Stromal cell of bone marrow (primary cell): ENCODE measurements around the gene CACNB2.

Experiments used
- DNase-seq: peaks from one replicate; pipeline ENCODE4 v3.0.0-alpha.2; 2012; ENCODE audit warnings: low read depth

CACNB2 gene

DNA sequence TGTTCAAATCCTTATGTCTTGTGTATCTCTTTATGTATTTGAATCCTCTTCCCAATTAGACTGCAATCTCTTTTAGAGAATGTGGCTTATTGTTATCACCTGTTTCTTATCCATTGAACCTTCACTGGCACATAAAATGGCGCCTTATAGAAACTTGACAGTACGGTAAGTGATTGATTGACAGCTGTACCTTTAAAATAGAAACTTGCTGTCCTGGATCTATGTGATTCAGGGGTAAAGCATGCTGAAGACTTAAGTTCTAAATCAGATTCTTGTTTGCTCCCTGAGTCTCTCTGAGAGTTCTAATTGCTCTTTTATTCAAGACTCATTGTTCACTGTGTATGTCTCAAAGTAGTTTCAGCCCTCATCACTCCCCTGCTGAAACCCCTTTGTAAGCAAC is 91.3 kb downstream of the CACNB2 start:
- DNase-seq, result no peak

DNA sequence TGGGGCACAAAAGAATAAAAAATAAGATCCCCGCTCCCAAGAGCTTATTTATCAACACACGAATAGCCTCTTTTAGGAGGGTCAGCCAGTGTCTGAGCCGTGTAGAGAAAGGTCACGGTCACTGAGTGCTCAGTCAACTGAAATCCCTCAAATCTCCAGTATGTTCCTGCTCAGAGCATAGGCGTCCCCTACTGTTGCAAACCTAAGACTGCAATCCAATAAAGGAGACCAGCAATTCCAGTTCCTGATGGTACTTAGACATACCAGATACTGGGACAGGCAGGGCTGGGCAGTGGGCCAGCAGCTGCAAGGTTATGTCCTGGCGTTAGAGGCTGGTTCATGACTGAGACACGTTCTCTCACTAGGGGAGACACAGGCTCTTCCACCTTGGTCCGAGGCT is 93.6 kb downstream of the CACNB2 start:
- DNase-seq, result no peak

DNA sequence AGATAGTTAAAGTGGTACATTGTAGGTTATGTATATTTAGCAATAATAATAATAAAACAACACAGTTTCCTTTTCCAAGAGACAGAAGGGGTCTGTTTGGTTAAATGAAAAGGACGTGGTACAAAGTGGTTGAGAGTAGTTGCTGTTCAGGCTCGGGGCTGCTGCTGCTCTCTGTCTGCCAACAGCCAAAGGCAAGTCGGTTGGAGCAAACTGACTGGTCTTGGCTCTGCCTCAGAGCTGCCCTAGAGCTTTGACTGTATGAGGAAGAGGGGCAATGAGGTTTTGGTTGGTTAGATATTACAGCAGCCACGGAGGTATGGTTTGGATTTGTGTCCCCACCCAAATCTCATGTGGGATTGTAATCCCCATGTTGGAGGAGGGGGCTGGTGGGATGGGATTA is 95.3 kb downstream of the CACNB2 start:
- DNase-seq, result no peak

DNA sequence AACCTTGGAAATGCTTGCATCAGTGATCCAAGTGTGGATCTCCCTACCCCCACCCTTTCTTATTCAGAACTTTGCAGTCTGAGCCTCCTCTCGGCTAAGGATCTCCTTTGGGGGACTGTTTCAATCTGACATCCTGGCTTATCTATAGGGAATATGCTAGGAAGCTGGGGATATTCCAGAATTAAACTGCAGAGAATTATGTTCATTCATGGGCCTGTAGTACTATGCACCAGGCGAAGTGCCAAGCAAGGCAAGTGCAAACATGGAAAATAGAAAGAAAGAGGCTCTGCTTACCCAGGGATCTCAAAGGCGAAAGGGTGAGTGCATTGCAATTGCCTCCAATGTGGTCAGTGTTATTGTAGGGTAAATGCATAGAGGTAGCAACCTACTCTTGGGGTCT is 96.5 kb downstream of the CACNB2 start:
- DNase-seq, result no peak

DNA sequence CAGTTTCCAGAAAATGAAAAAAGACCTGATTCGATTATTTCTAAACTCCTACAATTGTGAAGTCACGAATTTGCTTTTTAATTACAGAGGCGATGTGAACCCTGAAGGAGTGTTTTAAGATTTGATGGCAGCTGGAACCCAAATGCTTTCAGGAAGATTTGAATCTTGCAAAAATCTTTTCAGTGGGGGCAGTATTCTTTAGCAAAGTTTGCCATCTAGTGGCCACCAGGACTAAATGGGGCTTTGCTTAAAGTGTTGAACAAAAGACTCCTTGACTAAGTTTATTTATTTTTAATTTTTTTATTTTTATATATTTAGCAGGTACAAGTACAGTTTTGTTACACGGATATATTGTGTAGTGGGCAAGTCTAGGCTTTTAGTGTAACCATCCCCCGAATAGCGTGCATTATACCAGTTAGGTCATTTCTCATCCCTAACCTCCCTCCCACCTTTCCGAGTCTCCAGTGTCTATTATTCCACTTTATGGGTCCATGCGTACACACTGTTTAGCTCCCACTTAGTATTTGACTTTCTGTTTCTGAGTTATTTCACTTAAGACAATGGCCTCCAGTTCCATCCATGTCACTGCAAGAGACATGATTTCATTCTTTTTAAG is 98.8 kb downstream of the CACNB2 start:
- no peak for DNase-seq

DNA sequence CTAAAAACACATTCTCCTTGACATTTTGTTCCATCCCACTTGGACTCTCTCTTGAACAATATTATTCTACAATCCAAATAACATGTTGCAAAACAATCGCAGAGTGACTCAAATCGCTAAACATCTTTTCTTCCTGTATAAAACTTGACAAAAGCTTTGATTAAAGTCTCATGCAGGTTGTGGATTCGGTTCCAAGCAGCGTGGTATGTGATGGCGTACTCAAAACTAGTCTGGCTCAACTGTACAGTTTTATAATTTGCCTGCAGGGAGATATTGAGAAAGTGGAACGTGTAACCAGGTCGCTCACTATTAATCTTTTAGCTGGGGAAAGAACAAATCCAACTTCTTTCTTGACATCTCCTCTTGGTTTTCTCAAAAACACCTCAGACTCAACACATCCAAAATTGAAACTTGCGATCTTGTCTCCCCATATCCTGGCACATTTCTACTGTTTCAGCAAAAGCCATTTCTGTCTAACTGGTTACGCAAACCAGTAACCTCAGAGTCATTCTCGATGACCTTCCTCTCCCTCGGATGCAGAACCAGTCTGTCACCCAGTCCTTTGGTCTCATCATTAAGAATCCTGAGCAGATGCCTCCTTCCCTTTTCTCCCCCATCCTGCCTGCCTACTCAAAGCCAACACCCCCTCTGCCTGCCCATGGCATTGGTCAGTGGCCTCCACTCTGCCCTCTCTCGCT is 100.1 kb downstream of the CACNB2 start:
- no peak for DNase-seq

DNA sequence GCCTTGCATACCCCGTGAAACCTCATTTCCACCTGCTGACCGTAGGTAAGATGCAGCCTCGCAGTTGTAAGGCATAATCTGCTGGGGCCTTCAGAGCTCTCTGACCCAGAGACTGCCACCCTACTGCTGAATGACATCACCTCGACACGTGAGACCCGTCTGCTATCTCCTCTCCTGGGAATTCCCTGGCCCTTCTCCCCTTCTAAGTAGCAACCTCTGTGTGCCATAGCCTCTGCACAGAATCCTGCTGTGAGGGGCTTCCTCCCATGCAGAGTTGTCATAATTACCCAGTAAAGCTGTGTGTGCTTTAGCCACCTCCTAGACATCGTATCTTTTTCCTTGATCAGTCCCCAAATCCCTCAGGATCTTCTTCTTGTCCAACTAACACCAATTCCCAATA is 106.7 kb downstream of the CACNB2 start:
- DNase-seq, result no peak

DNA sequence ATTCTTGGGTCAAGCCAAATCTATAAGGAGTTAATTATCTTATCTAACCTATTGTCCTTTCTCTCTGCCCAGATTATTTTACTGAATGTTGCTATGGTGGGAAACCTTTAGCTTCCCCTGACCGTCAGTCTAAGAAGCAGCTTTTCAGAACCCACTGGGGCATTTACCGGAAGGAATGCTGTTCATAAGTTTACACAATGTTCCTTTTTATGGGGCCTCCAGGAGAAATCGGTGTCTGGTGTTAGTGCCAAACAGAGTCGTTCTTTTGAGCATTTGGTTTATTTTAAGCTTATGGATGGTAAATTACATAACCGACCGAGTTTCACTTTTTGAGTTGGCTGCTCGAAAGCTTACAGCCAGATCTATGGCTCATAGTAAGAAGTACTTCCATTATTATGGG is 111.9 kb downstream of the CACNB2 start:
- DNase-seq, result no peak

DNA sequence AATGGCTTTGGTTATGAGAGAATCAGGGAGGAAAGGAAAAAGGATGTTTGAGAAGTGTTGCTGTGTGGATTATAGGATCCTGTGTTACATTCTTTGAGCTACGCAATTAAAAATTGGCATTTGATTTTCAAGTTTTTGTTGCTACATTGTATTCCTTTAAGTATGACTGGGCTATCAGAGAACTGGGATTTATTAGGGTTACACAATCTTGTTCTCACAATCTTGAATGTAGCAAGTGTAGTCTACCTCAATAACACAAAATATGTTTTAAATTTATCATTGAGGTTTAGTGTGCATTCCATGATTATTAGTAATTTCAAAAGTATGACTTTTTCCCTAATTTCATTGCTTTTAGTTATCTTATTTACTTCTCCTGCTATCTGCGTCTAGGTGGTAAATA is 113.9 kb downstream of the CACNB2 start:
- no peak for DNase-seq

DNA sequence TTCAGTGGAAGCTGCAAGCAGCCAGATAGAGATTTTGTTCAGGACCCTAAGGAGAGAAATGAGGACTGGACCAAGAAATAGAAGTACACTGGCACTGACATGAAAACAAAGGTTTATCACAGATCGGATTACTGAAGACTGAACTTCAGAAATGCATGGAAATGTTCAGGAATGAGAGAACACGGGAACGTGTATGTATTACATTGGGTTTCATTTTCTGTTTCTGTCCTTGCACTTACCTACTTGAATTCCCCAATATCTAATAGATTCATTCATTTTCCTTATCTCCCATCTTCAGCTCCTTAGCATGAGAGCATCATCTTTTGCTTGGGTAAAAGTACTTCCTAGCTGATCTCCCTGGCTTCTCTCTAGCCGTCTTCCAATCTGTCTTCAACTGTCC is 114.5 kb downstream of the CACNB2 start:
- no peak for DNase-seq

DNA sequence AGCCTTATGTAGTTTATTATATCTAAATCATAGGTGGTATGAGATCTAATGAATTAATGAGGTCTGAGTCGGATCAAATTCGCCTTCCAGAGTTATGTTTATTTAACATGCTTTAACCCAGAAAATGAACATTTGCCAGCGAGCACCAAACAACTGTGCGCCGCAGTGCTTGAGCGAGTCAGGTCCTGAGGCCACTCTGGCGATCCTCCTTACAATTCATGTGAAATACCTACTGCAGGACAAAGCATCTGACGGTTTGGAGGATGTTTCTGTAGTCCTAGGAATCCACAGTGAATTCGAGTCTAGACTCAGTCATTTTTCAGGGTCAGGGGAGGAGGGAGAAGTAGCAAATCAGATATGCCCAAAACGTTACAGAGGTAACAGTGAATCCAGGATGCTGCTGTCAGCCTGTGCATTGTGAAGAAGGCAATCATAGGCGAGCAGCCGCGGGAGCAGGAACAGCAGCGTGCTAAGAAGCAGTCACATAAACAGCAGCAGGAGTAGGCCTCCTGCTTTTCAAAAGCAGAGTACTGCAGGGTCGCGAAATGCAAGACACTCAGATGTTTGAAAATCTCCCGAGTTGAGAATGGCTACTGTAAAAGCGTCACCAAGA is 120.2 kb downstream of the CACNB2 start:
- no peak for DNase-seq

DNA sequence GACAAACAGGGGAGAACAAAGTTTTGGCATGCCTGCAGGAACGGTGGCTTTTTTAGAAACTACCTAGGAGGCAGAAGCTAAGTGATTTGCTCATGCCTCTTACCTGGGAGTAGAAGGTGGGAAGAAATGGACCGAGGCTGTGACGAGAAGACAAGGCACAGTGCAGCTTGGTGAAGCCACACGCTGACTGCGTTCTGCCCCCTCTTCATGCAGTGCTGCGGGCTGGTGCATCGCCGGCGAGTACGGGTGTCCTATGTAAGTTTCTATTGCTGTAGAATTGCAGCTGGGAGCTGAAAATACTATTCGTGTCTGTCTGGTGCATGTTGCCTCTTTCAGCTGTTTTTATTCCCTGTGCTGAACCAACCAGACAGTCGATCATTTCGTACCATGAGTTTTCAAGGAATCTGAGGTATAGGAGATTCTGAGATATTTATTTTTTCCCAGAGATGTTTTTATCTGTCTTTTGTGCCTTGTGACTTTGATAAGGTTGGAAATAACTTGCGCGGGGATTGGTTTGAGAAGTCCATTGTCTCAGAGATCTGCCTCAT is 120.9 kb downstream of the CACNB2 start:
- DNase-seq, result no peak

DNA sequence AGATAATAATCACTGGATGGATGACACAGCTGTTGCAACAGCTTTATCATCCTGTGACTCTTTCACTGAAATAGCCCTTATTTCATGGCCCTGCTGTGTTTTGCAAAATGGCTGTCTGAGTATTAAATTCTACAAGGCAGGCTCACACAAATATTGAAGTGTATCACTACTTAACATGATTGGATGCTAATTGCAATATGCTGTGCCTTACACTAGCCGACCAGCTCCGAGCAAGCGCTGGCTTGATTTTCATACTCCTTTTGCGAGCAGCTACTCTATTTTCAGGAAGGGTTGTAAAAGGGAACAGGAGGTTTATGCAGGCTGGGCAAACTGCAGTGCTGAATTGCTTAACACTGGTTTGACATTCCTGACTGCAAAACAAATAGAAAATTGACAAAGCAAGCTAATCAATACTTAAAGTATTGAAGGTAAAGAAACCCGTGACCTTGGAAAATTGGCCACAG is 121.6 kb downstream of the CACNB2 start:
- no peak for DNase-seq

DNA sequence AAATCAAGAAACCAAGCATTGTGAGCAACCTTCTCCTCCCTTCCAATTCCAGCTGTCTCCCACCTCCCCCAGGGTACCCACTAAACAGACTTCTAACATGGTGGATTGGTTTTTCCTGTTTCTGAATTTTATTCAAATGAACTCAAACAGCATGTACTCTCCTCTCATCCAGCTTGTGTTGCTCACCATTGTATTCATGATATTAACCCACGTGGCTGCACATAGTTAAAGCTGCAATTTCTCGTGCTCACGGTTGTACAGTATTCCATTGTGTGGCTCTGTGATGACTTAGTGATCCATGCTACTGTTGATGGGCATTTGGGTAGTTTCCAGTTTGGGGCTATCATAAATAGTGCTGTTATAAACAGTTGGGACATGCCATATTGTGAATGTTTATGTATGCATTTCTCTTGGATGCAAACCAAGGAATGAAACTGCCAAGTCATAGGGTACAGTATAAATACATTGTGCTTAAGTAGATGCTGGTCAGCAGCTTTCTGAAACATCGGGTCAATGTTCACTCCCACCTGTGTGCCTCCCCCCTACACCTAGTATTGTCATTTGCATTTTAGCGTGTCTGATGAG is 124.3 kb downstream of the CACNB2 start:
- no peak for DNase-seq

DNA sequence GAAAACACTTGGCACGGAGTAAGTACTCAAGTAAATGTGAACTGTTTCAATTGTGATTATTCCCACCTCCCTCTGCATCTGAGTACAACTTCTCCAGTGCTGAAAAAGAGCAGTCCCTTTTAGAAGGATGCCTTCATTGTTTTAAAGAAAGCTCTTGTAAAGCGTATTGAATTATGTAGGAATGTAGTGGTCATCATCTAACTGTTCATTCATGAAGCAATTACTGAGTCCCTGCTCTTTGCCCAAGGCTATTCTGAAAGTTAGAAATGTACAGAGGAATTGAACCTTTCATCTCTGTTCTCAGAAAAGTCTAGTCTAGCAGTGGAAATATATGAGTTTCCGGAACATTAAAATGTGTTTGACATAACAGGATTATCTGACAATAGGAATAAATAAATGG is 127.8 kb downstream of the CACNB2 start:
- DNase-seq, result no peak

DNA sequence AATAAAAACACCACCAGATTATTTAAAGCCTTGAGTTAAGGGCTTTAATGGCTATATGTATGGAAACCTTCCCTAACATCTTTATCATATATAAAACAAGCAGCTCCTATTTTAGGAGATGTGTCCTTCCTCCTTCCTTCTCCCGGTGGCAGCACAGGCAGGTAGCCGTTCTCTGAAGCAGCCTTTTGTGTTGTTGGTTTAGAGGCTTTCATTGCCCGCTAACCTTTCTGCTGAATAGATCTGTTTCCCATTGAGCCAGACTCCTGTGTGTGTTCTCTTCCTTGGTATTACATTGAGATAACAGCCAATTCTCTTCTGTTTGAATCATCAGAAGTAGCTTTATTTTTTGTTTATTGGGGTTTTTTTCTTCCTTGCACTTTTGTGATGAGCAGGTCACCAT is 131.3 kb downstream of the CACNB2 start:
- DNase-seq, result no peak

DNA sequence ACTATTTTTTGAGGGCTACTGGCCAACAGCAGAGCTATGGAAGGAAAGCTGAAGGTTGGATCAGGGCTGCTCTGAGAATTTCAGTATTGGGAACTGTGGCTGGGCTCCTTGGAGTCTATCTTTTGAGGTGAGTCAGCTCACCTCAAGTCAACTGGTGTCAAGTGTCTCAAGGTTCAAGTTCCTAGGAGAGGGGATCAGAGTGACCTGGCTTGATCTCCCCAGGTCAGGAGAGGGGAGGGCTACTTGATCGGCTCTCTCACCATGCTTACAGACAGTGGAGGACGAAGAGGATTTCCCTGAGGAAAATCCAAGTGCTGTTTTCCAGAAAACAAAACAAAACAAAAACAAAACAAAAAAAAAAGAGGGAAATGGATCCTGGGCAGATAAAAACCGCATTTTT is 132.8 kb downstream of the CACNB2 start:
- DNase-seq, result no peak

DNA sequence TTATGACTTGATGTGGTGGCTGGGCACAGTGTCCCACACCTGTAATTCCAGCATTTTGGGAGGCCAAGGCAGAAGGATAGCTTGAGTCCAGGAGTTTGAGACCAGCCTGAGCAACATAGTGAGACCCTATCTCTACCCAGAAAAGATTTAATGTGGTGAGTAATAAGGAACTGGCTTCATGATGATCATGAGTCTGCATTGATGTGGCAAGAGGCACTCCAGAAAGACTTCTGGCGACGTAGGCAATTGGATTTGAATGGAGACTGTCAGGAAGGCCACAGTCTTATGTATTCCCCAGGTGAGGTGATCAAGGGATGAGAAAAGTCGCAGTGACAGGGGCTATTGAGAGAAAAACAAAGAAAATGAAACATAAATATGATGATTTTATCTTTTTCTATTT is 138.0 kb downstream of the CACNB2 start:
- DNase-seq, result peak; percentile 4

DNA sequence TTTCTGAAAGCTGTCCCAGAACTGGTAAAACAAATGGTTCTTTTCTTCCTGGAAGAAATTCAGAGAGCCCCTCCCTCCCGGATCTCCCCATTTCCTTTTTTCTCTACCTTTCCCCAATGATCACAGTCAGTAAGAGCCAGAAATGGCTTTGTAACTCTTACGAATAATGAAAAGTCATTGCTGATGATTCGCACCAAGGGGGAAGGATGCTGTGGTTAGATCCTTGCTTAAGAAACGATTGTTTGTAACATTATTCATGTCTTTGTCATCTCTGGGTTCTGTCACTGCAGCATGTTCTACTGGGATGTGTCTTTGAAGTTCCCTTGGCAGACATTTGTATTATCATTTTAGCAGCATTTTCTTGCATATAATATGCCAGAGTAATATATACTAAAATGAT is 138.9 kb downstream of the CACNB2 start:
- peak; percentile 48 for DNase-seq

DNA sequence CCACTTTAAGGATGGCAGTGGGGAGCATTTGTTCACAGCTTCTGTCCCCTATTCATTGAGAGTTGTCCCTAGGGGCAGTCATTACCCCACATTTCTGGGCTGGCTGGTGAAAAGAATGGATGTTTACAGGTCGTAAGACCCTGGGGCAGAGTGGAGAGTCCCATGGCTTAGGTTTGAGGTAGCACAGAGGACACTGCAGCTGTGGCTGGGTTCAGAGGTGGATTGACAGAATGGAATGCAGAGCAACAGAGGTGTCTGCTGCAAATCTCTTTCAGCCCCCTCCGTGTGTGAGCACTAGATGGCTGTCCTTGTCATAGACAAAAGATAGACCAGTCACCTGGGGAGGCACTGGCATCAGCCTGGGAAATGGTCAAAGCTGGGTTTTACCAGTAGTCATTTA is 141.9 kb downstream of the CACNB2 start:
- no peak for DNase-seq

DNA sequence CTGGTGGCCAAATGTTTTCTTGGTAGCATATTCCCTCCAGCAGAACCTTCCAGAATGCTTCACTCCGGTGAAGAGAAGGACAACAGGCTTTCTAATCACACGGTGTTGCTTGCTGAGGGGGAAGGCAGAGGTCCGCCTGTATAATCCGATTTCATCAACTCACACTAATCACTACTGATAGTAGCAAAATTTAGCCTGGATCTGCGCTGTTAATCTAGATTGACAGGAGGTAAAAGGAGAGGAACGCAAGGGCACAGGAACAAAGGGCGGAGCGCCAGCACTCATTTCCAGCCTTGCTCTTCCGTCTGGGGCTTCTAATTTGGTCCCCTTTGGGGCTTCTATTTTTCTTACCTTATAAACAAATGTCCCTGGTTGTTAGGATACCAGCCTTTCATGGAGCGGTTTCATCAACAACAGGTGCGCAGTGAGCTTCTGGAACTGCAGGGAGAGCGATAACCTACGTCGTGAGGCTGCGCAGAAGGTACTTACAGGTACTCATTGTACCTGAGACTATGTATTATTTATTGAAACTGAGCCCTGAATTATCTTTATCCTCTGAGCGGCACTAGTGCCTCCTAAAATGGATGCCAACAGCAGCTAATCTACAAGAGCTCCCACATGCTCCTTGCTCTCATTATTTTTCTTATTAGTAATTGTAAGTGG is 150.6 kb downstream of the CACNB2 start:
- DNase-seq, result no peak
